GM19240 (cell line): Measurements from ENCODE around the gene PCGF1.
"Not testable (repeated sequence)": the region's sequence is repeated elsewhere in the genome, so short reads cannot be mapped to it uniquely, and the experiment has no call there.

Source experiments
- DNase-seq: peaks from one replicate; pipeline ENCODE4 v3.0.0; 2011; ENCODE audit warnings: low spot score; ENCODE audit not compliant: insufficient read length

The PCGF1 gene

GRCh38 chr2:74499940-74500577, 7.4 kb downstream of the PCGF1 start:
- no peak for DNase-seq

- DNase-seq = no peak
These were observed 8.1 kb downstream of the PCGF1 start, which contains the start of gene LBX2 for GRCh38 chr2:74499267-74499939. TSS of gene LBX2 (minus strand) at chr2:74499603. CDS start at chr2:74499537, 66 bp downstream.

- no peak for DNase-seq
These were observed 8.8 kb downstream of the PCGF1 start for GRCh38 chr2:74498500-74499266.

GRCh38 chr2:74497777-74498499, 9.6 kb downstream of the PCGF1 start:
- DNase-seq = no peak

- DNase-seq = no peak
These were observed 10.3 kb downstream of the PCGF1 start for GRCh38 chr2:74496997-74497776.

- no peak for DNase-seq
These were observed 12.1 kb downstream of the PCGF1 start for GRCh38 chr2:74495440-74495839.

- DNase-seq = no peak
These were observed 13.9 kb downstream of the PCGF1 start for GRCh38 chr2:74493546-74493945.

- no peak for DNase-seq
These were observed 15.6 kb downstream of the PCGF1 start for GRCh38 chr2:74491648-74492544.

GRCh38 chr2:74489906-74490305, 17.6 kb downstream of the PCGF1 start:
- DNase-seq = no peak

GRCh38 chr2:74488643-74489481, 18.6 kb downstream of the PCGF1 start:
- DNase-seq = no peak

- no peak for DNase-seq
These were observed 21.4 kb downstream of the PCGF1 start for GRCh38 chr2:74486141-74486540.

GRCh38 chr2:74483675-74484164, 23.8 kb downstream of the PCGF1 start:
- DNase-seq = not testable (repeated sequence)

- peak; percentile 89 for DNase-seq
These were observed 24.5 kb downstream of the PCGF1 start, which contains the start of the genes CCDC142 and TTC31 for GRCh38 chr2:74482801-74483674. TSS of gene CCDC142 (minus strand) at chr2:74482998. CDS start at chr2:74482837, 161 bp downstream. TSS of gene TTC31 (plus strand) at chr2:74483081. CDS start at chr2:74483096, 15 bp downstream.

- DNase-seq = no peak
These were observed 25.3 kb downstream of the PCGF1 start for GRCh38 chr2:74481961-74482800.

GRCh38 chr2:74481431-74481830, 26.1 kb downstream of the PCGF1 start:
- no peak for DNase-seq

- DNase-seq = no peak
These were observed 32.6 kb downstream of the PCGF1 start for GRCh38 chr2:74474899-74475298.

- no peak for DNase-seq
These were observed 33.0 kb downstream of the PCGF1 start for GRCh38 chr2:74474481-74474880.
